Esophagus muscularis mucosa (tissue), 3 donors: Measurements from ENCODE around the gene PTPRD.

Experiments used
- CTCF ChIP-seq, 3 experiments: fragments of 200-600 bp in 2 of 3; fragments of 450-650 bp in 1 of 3; sonication (generic) in 2 of 3; IDR thresholded peaks; one replicate each; pipeline ENCODE4 v1.5.1; 2017 to 2019; ENCODE audit warnings: antibody characterized with exemption in 3 of 3, mild to moderate bottlenecking in 2 of 3, moderate library complexity in 1 of 3
- EP300 ChIP-seq: sonication (generic); formaldehyde crosslinking; IDR thresholded peaks from one replicate; pipeline ENCODE4 v1.6.1; 2017; ENCODE audit warnings: antibody characterized with exemption

GRCh38 chr9:8651070-8651845, 1961.5 kb downstream of the PTPRD start:
- TF ChIP-seq CTCF (IDR thresholded peaks at IDR 0.05) (no peak), EP300 (no peak)
